H9 (cell line): ENCODE measurements around the gene COL4A4. TPM values are rescaled to one million over a fixed set of nuclear protein-coding genes. Genes with fewer than 3 reads are reported as not detected.

Experiments used
- DNase-seq: peaks from one replicate; pipeline ENCODE4 v3.0.0-alpha.2; 2017
- H2AFZ ChIP-seq: one replicate; pipeline ENCODE4 v1.6.1; 2013; ENCODE audit warnings: mild to moderate bottlenecking, low read length, control low read depth, moderate library complexity
- H2AK5ac ChIP-seq: 2 replicates; pipeline ENCODE4 v1.6.1; 2013; ENCODE audit warnings: low read length, control low read depth, mixed read lengths; ENCODE audit not compliant: insufficient read length
- H2BK120ac ChIP-seq: one replicate; pipeline ENCODE4 v1.6.1; 2013; ENCODE audit warnings: low read depth, mild to moderate bottlenecking, low read length, control low read depth, inconsistent platforms; ENCODE audit not compliant: poor library complexity, severe bottlenecking
- H2BK12ac ChIP-seq: 2 replicates; pipeline ENCODE4 v1.6.1; 2013; ENCODE audit warnings: low read length, control low read depth, mixed read lengths, low read depth; ENCODE audit not compliant: insufficient read length
- H2BK15ac ChIP-seq: 2 replicates; pipeline ENCODE4 v1.6.1; 2013; ENCODE audit warnings: low read depth, low read length, control low read depth
- H2BK20ac ChIP-seq: one replicate; pipeline ENCODE4 v1.6.1; 2013; ENCODE audit warnings: low read depth, mild to moderate bottlenecking, low read length, control low read depth, inconsistent platforms; ENCODE audit not compliant: poor library complexity, severe bottlenecking
- H2BK5ac ChIP-seq: 2 replicates; pipeline ENCODE4 v1.6.1; 2013; ENCODE audit warnings: low read length, control low read depth, mixed read lengths; ENCODE audit not compliant: insufficient read length
- H3K14ac ChIP-seq: 2 replicates; pipeline ENCODE4 v1.6.1; 2013; ENCODE audit warnings: low read length, control low read depth; ENCODE audit not compliant: insufficient read depth
- H3K18ac ChIP-seq: 2 replicates; pipeline ENCODE4 v1.6.1; 2013; ENCODE audit warnings: low read depth, mild to moderate bottlenecking, mixed read lengths, low read length, control low read depth; ENCODE audit not compliant: insufficient read length
- H3K23ac ChIP-seq: 2 replicates; pipeline ENCODE4 v1.6.1; 2013; ENCODE audit warnings: low read length, control low read depth, mixed read lengths, low read depth; ENCODE audit not compliant: insufficient read length
- H3K23me2 ChIP-seq: 2 replicates; pipeline ENCODE4 v1.6.1; 2013; ENCODE audit warnings: low read depth, mild to moderate bottlenecking, mixed read lengths, low read length, control low read depth; ENCODE audit not compliant: insufficient read length, poor library complexity, severe bottlenecking
- H3K27ac ChIP-seq: 2 replicates; pipeline ENCODE4 v1.5.1; 2013; ENCODE audit warnings: low read length, control low read depth, mixed read lengths, low read depth; ENCODE audit not compliant: insufficient read length
- H3K27me3 ChIP-seq: 2 replicates; pipeline ENCODE4 v1.6.1; 2013; ENCODE audit warnings: low read length, control low read depth, inconsistent platforms; ENCODE audit not compliant: insufficient read depth
- H3K4ac ChIP-seq: 2 replicates; pipeline ENCODE4 v1.6.1; 2013; ENCODE audit warnings: low read depth, mild to moderate bottlenecking, control low read depth, inconsistent platforms, low read length, moderate library complexity
- H3K4me1 ChIP-seq: 2 replicates; pipeline ENCODE4 v1.6.1; 2013; ENCODE audit warnings: low read length, control low read depth, inconsistent platforms; ENCODE audit not compliant: insufficient read depth
- H3K4me2 ChIP-seq: 2 replicates; pipeline ENCODE4 v1.6.1; 2013; ENCODE audit warnings: low read length, control low read depth, mixed read lengths; ENCODE audit not compliant: insufficient read length, insufficient read depth
- H3K56ac ChIP-seq: 2 replicates; pipeline ENCODE4 v1.6.1; 2013; ENCODE audit warnings: low read depth, mild to moderate bottlenecking, mixed read lengths, low read length, control low read depth; ENCODE audit not compliant: insufficient read length
- H3K79me1 ChIP-seq: 2 replicates; pipeline ENCODE4 v1.6.1; 2013; ENCODE audit warnings: low read depth, mild to moderate bottlenecking, moderate library complexity, low read length, control low read depth, inconsistent platforms; ENCODE audit not compliant: insufficient read depth, poor library complexity, severe bottlenecking
- H3K79me2 ChIP-seq: 2 replicates; pipeline ENCODE4 v1.6.1; 2013; ENCODE audit warnings: low read length, control low read depth, inconsistent platforms; ENCODE audit not compliant: insufficient read depth
- H3K9ac ChIP-seq: 2 replicates; pipeline ENCODE4 v1.6.1; 2013; ENCODE audit warnings: low read length, control low read depth, mixed read lengths; ENCODE audit not compliant: insufficient read length; ENCODE audit errors: extremely low read depth
- H3K9me3 ChIP-seq: one replicate; pipeline ENCODE4 v1.6.1; 2013; ENCODE audit warnings: low read depth, low read length, inconsistent platforms; ENCODE audit not compliant: control insufficient read depth
- H3T11ph ChIP-seq: one replicate; pipeline ENCODE4 v1.6.1; 2013; ENCODE audit warnings: mild to moderate bottlenecking, low read length, control low read depth, inconsistent platforms
- H4K20me1 ChIP-seq: one replicate; pipeline ENCODE4 v1.6.1; 2013; ENCODE audit not compliant: control insufficient read depth, insufficient read length, insufficient read depth
- H4K5ac ChIP-seq: 2 replicates; pipeline ENCODE4 v1.6.1; 2013; ENCODE audit warnings: low read depth, mild to moderate bottlenecking, mixed read lengths, low read length, control low read depth; ENCODE audit not compliant: insufficient read length
- H4K8ac ChIP-seq: replicated peaks from 2 replicates; pipeline ENCODE4 v1.6.1; 2013; ENCODE audit warnings: low read length, control low read depth, mixed read lengths, low read depth; ENCODE audit not compliant: insufficient read length
- H4K91ac ChIP-seq: 2 replicates; pipeline ENCODE4 v1.6.1; 2013; ENCODE audit warnings: low read depth, mild to moderate bottlenecking, moderate library complexity, mixed read lengths, low read length, control low read depth; ENCODE audit not compliant: insufficient read length
- H3K27ac Mint-ChIP-seq, 3 experiments: 2 replicates in 2 of 3; 3 replicates in 1 of 3; pipeline ENCODE4 v1.8.0; 2020 to 2021; ENCODE audit warnings: mixed read lengths in 3 of 3, mild to moderate bottlenecking in 1 of 3, moderate library complexity in 1 of 3
- H3K27me3 Mint-ChIP-seq: 2 replicates; pipeline ENCODE4 v1.8.0; 2021; ENCODE audit warnings: low read depth, mild to moderate bottlenecking, moderate library complexity, mixed read lengths
- H3K36me3 Mint-ChIP-seq, 3 experiments: 2 replicates in 2 of 3; 3 replicates in 1 of 3; pipeline ENCODE4 v1.8.0; 2020 to 2021; ENCODE audit warnings: low read depth in 3 of 3, mixed read lengths in 3 of 3; ENCODE audit not compliant: insufficient read depth in 1 of 3
- H3K4me1 Mint-ChIP-seq, 2 experiments: 2 replicates each; pipeline ENCODE4 v1.8.0; 2020; ENCODE audit warnings: mixed read lengths in 2 of 2
- H3K4me3 Mint-ChIP-seq, 2 experiments: 2 replicates in 1 of 2; 3 replicates in 1 of 2; pipeline ENCODE4 v1.8.0; 2020 to 2021; ENCODE audit warnings: mild to moderate bottlenecking in 2 of 2, mixed read lengths in 2 of 2, moderate library complexity in 1 of 2
- H3K9me3 Mint-ChIP-seq, 2 experiments: 2 replicates in 1 of 2; 3 replicates in 1 of 2; pipeline ENCODE4 v1.8.0; 2020; ENCODE audit warnings: mild to moderate bottlenecking in 2 of 2, mixed read lengths in 2 of 2, moderate library complexity in 1 of 2
- WGBS: extraction: QIAGEN DNeasy Blood & Tissue Kit; methylation state at CpG from one replicate; pipeline ENCODE4 v1.1.7; 2013; ENCODE audit warnings: missing lambda C conversion rate, low lambda C conversion rate, mixed read lengths; ENCODE audit not compliant: insufficient read length; ENCODE audit errors: extremely low coverage; 5-methylcytosine and 5-hydroxymethylcytosine counted together
- total RNA-seq: library from RNA; stranded (reverse); gene quantifications from 2 replicates; pipeline ENCODE4 v1.2.1, GENCODE V29; 2021
- TF ChIP-seq, protein P1 (sequence below): fragments of 200-600 bp; sonication (generic); conservative IDR thresholded peaks from 3 replicates; pipeline ENCODE4 v1.8.0; 2021; ENCODE audit warnings: antibody characterized with exemption, mild to moderate bottlenecking

The COL4A4 gene
- total RNA-seq, 1 experiment from 2014 or later, result 0.92 TPM

- no peak overlapping the region for H4K5ac ChIP-seq
- no peak for DNase-seq
- H3K23me2 ChIP-seq, result no peaks in the 10 kb centered on the region
- H3T11ph ChIP-seq, result no peak overlapping the region
- peaks cover 0 to 2% (median 0%) of the 10 kb centered on the region in 3 experiments; a peak in 2 of 7 replicates for H3K36me3 Mint-ChIP-seq
- no peak overlapping the region for H3K18ac ChIP-seq
- H2AFZ ChIP-seq, result no peak overlapping the region
- no peak overlapping the region for H2BK5ac ChIP-seq
- TF ChIP-seq, protein P1, sequence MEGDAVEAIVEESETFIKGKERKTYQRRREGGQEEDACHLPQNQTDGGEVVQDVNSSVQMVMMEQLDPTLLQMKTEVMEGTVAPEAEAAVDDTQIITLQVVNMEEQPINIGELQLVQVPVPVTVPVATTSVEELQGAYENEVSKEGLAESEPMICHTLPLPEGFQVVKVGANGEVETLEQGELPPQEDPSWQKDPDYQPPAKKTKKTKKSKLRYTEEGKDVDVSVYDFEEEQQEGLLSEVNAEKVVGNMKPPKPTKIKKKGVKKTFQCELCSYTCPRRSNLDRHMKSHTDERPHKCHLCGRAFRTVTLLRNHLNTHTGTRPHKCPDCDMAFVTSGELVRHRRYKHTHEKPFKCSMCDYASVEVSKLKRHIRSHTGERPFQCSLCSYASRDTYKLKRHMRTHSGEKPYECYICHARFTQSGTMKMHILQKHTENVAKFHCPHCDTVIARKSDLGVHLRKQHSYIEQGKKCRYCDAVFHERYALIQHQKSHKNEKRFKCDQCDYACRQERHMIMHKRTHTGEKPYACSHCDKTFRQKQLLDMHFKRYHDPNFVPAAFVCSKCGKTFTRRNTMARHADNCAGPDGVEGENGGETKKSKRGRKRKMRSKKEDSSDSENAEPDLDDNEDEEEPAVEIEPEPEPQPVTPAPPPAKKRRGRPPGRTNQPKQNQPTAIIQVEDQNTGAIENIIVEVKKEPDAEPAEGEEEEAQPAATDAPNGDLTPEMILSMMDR, result no peak
- no peak overlapping the region for H3K9ac ChIP-seq
- H3K79me2 ChIP-seq, result no peaks in the 10 kb centered on the region
- H2BK15ac ChIP-seq, result no peak overlapping the region
- no peak overlapping the region for H4K8ac ChIP-seq
- H4K91ac ChIP-seq, result no peak overlapping the region
- H3K27me3 ChIP-seq, result no peaks in the 10 kb centered on the region
- H2BK12ac ChIP-seq, result no peak overlapping the region
- no peak overlapping the region for H2AK5ac ChIP-seq
- no peaks in the 10 kb centered on the region for H3K79me1 ChIP-seq
- H3K27me3 Mint-ChIP-seq, result no peaks in the 10 kb centered on the region
- H3K4me1 ChIP-seq, result peaks cover 3% of the 10 kb centered on the region; the same call in 1 of the 2 replicates
- H2BK120ac ChIP-seq, result no peak overlapping the region
- H3K4ac ChIP-seq, result no peak overlapping the region
- no peaks in the 10 kb centered on the region for H3K9me3 ChIP-seq
- no peak overlapping the region for H3K56ac ChIP-seq
- H2BK20ac ChIP-seq, result no peak overlapping the region
- no peak overlapping the region for H3K27ac ChIP-seq
- WGBS, result no CpG with 5 or more reads among the region's 17 CpGs
- no peak overlapping the region for H3K23ac ChIP-seq
- H3K14ac ChIP-seq, result peak overlapping the region; percentile 11; the same call in 1 of the 2 replicates
- no peak overlapping the region for H3K4me2 ChIP-seq
- peaks cover 9 to 11% of the 10 kb centered on the region in 2 experiments for H3K4me1 Mint-ChIP-seq
- no peaks in the 10 kb centered on the region for H4K20me1 ChIP-seq
- H3K27ac Mint-ChIP-seq, result no peak overlapping the region
- no peaks in the 10 kb centered on the region; a peak in 1 of 5 replicates for H3K9me3 Mint-ChIP-seq
- H3K4me3 Mint-ChIP-seq, result no peak overlapping the region
Observed at GRCh38 chr2:227007940-227008339, 156.1 kb downstream of the COL4A4 start.
